K562 (cell line): ENCODE data around the gene RNF151. TPM values are rescaled to one million over a fixed set of nuclear protein-coding genes. Genes with fewer than 3 reads are reported as not detected.

Experiments
- DMBX1 ChIP-seq: fragments of 250-450 bp; sonication (Bioruptor Pico); IDR thresholded peaks from 2 replicates; pipeline ENCODE4 v1.8.0; 2022; ENCODE audit warnings: inconsistent platforms, mild to moderate bottlenecking, moderate library complexity, borderline replicate concordance
- JUND ChIP-seq, 2 experiments: IDR thresholded peaks; 2 replicates in 1 of 2; 3 replicates in 1 of 2; pipeline ENCODE4 v1.6.1; 2011; ENCODE audit warnings: borderline replicate concordance in 2 of 2, low read depth in 2 of 2, low read length in 2 of 2, improper control_type of control experiment in 1 of 2, missing biosample characterization in 1 of 2, missing genetic modification characterization in 1 of 2, missing genetic modification reagents in 1 of 2
- NFIC ChIP-seq: fragments of 450-650 bp; IDR thresholded peaks from 2 replicates; pipeline ENCODE4 v1.6.1; 2017; ENCODE audit warnings: mild to moderate bottlenecking, inconsistent platforms
- POLR2A ChIP-seq: fragments of 450-650 bp; conservative IDR thresholded peaks from 2 replicates; pipeline ENCODE4 v1.6.1; 2016
- POLR2H ChIP-seq: IDR thresholded peaks from 2 replicates; pipeline ENCODE4 v1.6.1; 2016; ENCODE audit warnings: missing genetic modification characterization, low read depth, mild to moderate bottlenecking, control low read depth, missing compliant biosample characterization, moderate library complexity
- RBFOX2 ChIP-seq: fragments of 200-400 bp; formaldehyde crosslinking; IDR thresholded peaks from 2 replicates; pipeline ENCODE4 v1.6.1; 2017; ENCODE audit warnings: low read depth, mild to moderate bottlenecking, low read length, moderate library complexity
- SMARCB1 ChIP-seq: IDR thresholded peaks from 2 replicates; pipeline ENCODE4 v1.6.1; 2011; ENCODE audit warnings: improper control_type of control experiment, low read depth; ENCODE audit not compliant: insufficient read length
- ZBTB1 ChIP-seq: sonication (generic); formaldehyde crosslinking; IDR thresholded peaks from 2 replicates; pipeline ENCODE4 v1.8.1; 2023; ENCODE audit warnings: missing genetic modification reagents, low read depth, mild to moderate bottlenecking, borderline replicate concordance
- ZBTB7A ChIP-seq: IDR thresholded peaks from 2 replicates; pipeline ENCODE4 v1.6.1; 2011; ENCODE audit warnings: low read depth, mild to moderate bottlenecking, low read length, moderate library complexity, borderline replicate concordance; ENCODE audit not compliant: control insufficient read depth
- ZNF212 ChIP-seq: fragments of 450-650 bp; formaldehyde crosslinking; IDR thresholded peaks from 2 replicates; pipeline ENCODE4 v1.4.0; 2020; ENCODE audit warnings: mild to moderate bottlenecking
- ZNF282 ChIP-seq: sonication (generic); formaldehyde crosslinking; IDR thresholded peaks from 2 replicates; pipeline ENCODE4 v1.8.1; 2023; ENCODE audit warnings: missing genetic modification reagents
- polyA plus RNA-seq, 8 experiments: library from polyadenylated mRNA; depleted of rRNA in 4 of 8; stranded (reverse) in 5 of 8; unstranded in 3 of 8; fragments of >200 nt; fragmentation: Nextera tagmentation in 2 of 8; fragmentation: Illumina TruSeq in 1 of 8; extraction: Ambion mirVana in 2 of 8; extraction: Trizol in 1 of 8; gene quantifications; 2 replicates each; pipeline versions ENCODE4 v1.2.1 to v1.2.3, GENCODE V29; 2011 to 2014; ENCODE audit warnings: inconsistent platforms in 1 of 8, missing spikeins in 1 of 8
- total RNA-seq, 7 experiments: library from RNA; depleted of rRNA in 6 of 7; stranded (reverse); fragments of >200 nt in 6 of 7; fragmentation: Illumina TruSeq in 2 of 7; extraction: Trizol in 2 of 7; gene quantifications; 2 replicates each; pipeline versions ENCODE4 v1.2.1 to v1.2.3, GENCODE V29; 2011 to 2021; ENCODE audit warnings: low replicate concordance in 1 of 7
- TF ChIP-seq, protein P1 (sequence below): sonication (generic); formaldehyde crosslinking; IDR thresholded peaks from 2 replicates; pipeline ENCODE4 v1.8.0; 2023; ENCODE audit warnings: mild to moderate bottlenecking, missing genetic modification reagents
- TF ChIP-seq, protein P2 (sequence below): fragments of 450-650 bp; IDR thresholded peaks from 2 replicates; pipeline ENCODE4 v1.6.1; 2018; ENCODE audit not compliant: partially characterized antibody
- TF ChIP-seq, protein P3 (sequence below), 2 experiments: fragments of 450-650 bp; conservative IDR thresholded peaks; 2 replicates each; pipeline ENCODE4 v1.6.1; 2017; ENCODE audit warnings: mild to moderate bottlenecking in 2 of 2, moderate library complexity in 2 of 2
- TF ChIP-seq, protein P4 (sequence below): sonication (generic); formaldehyde crosslinking; IDR thresholded peaks from 2 replicates; pipeline ENCODE4 v1.8.0; 2022; ENCODE audit warnings: missing genetic modification reagents, mild to moderate bottlenecking, moderate library complexity, borderline replicate concordance

RNF151 gene
- total and polyA plus RNA-seq, 9 of the 15 experiments (the other 6 are each of a cell fraction or from before 2014, with no cell fraction given) = not detected

DNA sequence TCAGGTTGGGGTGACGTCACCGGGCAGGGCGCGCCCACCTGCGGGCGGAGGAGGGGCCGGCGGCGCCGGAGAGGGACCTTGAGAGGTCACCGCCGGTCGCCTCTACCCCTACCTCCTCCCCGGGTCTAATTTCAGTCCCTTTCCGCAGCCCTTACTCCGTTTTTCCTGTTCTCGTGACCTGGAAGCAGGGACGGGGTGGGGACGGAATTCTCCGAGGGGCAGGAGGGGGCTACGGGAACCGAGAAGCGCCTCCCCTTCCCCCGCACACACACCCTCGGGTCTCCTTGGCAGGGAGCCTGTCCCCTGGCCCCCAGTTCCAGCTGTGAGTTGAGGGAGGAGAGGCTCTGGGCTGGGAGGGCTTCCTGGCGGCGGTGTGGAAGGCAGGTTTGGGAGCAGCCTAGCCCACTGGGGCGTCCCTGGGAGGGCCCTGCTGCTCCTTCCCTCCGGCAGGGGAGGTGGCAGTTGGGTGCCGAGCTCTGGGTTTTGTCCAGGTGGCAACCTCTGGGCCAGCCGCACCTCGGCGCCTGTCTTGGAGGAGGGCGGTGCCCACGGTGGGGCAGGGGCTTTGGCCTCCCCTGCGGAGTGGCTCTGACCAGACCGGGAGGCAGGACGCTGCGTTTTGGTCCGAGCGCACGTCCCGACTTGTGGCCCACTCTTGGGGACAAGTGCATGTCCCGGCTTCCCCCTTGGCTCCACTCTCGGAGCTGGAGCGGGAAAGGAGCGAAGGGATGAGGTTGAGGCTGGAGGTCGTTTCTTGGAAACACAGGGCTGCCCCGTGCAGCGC lies 23.9 kb downstream of the RNF151 start (continued):
- TF ChIP-seq, protein P1, sequence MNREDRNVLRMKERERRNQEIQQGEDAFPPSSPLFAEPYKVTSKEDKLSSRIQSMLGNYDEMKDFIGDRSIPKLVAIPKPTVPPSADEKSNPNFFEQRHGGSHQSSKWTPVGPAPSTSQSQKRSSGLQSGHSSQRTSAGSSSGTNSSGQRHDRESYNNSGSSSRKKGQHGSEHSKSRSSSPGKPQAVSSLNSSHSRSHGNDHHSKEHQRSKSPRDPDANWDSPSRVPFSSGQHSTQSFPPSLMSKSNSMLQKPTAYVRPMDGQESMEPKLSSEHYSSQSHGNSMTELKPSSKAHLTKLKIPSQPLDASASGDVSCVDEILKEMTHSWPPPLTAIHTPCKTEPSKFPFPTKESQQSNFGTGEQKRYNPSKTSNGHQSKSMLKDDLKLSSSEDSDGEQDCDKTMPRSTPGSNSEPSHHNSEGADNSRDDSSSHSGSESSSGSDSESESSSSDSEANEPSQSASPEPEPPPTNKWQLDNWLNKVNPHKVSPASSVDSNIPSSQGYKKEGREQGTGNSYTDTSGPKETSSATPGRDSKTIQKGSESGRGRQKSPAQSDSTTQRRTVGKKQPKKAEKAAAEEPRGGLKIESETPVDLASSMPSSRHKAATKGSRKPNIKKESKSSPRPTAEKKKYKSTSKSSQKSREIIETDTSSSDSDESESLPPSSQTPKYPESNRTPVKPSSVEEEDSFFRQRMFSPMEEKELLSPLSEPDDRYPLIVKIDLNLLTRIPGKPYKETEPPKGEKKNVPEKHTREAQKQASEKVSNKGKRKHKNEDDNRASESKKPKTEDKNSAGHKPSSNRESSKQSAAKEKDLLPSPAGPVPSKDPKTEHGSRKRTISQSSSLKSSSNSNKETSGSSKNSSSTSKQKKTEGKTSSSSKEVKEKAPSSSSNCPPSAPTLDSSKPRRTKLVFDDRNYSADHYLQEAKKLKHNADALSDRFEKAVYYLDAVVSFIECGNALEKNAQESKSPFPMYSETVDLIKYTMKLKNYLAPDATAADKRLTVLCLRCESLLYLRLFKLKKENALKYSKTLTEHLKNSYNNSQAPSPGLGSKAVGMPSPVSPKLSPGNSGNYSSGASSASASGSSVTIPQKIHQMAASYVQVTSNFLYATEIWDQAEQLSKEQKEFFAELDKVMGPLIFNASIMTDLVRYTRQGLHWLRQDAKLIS (CRISPR knock-in tag) = 0 out of 2 replicates have a peak, but pooled peaks have one; percentile 40
- TF ChIP-seq, protein P2, sequence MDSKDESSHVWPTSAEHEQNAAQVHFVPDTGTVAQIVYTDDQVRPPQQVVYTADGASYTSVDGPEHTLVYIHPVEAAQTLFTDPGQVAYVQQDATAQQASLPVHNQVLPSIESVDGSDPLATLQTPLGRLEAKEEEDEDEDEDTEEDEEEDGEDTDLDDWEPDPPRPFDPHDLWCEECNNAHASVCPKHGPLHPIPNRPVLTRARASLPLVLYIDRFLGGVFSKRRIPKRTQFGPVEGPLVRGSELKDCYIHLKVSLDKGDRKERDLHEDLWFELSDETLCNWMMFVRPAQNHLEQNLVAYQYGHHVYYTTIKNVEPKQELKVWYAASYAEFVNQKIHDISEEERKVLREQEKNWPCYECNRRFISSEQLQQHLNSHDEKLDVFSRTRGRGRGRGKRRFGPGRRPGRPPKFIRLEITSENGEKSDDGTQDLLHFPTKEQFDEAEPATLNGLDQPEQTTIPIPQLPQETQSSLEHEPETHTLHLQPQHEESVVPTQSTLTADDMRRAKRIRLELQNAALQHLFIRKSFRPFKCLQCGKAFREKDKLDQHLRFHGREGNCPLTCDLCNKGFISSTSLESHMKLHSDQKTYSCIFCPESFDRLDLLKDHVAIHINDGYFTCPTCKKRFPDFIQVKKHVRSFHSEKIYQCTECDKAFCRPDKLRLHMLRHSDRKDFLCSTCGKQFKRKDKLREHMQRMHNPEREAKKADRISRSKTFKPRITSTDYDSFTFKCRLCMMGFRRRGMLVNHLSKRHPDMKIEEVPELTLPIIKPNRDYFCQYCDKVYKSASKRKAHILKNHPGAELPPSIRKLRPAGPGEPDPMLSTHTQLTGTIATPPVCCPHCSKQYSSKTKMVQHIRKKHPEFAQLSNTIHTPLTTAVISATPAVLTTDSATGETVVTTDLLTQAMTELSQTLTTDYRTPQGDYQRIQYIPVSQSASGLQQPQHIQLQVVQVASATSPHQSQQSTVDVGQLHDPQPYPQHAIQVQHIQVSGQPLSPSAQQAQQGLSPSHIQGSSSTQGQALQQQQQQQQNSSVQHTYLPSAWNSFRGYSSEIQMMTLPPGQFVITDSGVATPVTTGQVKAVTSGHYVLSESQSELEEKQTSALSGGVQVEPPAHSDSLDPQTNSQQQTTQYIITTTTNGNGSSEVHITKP = peak; percentile 88
- no peak for TF ChIP-seq POLR2H (tag)
- TF ChIP-seq SMARCB1 = no peak
- TF ChIP-seq POLR2A = peak; percentile 35; the same call in 1 of the 2 replicates
- TF ChIP-seq RBFOX2 = peak; percentile 35; the same call in 1 of the 2 replicates
- TF ChIP-seq JUND (IDR thresholded peaks at IDR 0.05; ENCODE audit: borderline replicate concordance, low read depth, low read length) = peak; percentile 89
- peak; percentile 75; the same call in 1 of the 3 replicates for TF ChIP-seq JUND (tag; IDR thresholded peaks at IDR 0.05; ENCODE audit: borderline replicate concordance, low read depth, low read length)
- no peak for TF ChIP-seq DMBX1 (CRISPR knock-in tag)
- TF ChIP-seq ZBTB1 (CRISPR knock-in tag) = 0 out of 2 replicates have a peak, but pooled peaks have one; percentile 49
- TF ChIP-seq, protein P3, sequence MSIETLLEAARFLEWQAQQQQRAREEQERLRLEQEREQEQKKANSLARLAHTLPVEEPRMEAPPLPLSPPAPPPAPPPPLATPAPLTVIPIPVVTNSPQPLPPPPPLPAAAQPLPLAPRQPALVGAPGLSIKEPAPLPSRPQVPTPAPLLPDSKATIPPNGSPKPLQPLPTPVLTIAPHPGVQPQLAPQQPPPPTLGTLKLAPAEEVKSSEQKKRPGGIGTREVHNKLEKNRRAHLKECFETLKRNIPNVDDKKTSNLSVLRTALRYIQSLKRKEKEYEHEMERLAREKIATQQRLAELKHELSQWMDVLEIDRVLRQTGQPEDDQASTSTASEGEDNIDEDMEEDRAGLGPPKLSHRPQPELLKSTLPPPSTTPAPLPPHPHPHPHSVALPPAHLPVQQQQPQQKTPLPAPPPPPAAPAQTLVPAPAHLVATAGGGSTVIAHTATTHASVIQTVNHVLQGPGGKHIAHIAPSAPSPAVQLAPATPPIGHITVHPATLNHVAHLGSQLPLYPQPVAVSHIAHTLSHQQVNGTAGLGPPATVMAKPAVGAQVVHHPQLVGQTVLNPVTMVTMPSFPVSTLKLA (conservative IDR thresholded peaks at IDR 0.05) = 0 out of 4 replicates have a peak, but pooled peaks of 1 of the 2 experiments have one; percentile 18
- no peak for TF ChIP-seq ZNF282 (CRISPR knock-in tag)
- TF ChIP-seq ZNF212 (CRISPR knock-in tag) = no peak
- TF ChIP-seq NFIC = peak; percentile 24; the same call in 1 of the 2 replicates
- TF ChIP-seq, protein P4, sequence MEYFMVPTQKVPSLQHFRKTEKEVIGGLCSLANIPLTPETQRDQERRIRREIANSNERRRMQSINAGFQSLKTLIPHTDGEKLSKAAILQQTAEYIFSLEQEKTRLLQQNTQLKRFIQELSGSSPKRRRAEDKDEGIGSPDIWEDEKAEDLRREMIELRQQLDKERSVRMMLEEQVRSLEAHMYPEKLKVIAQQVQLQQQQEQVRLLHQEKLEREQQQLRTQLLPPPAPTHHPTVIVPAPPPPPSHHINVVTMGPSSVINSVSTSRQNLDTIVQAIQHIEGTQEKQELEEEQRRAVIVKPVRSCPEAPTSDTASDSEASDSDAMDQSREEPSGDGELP (CRISPR knock-in tag) = peak; percentile 80; the same call in 1 of the 2 replicates
- peak; percentile 91; the same call in 1 of the 2 replicates for TF ChIP-seq ZBTB7A
